ENCODE data around the gene PTPRQ. TPM values are rescaled to one million over a fixed set of nuclear protein-coding genes. Genes with fewer than 3 reads are reported as not detected.

PTPRQ gene
- total RNA-seq, 1 donor = 5.4 TPM

- H3K36me3 ChIP-seq (ENCODE audit: insufficient read depth, low read length) = no peaks in the 10 kb centered on the region
- peaks cover 2% of the 10 kb centered on the region for H3K27me3 ChIP-seq (ENCODE audit: insufficient read depth, low read length)
- no peaks in the 10 kb centered on the region for H4K20me1 ChIP-seq (ENCODE audit: insufficient read depth, low read length)
- TF ChIP-seq, protein P1, sequence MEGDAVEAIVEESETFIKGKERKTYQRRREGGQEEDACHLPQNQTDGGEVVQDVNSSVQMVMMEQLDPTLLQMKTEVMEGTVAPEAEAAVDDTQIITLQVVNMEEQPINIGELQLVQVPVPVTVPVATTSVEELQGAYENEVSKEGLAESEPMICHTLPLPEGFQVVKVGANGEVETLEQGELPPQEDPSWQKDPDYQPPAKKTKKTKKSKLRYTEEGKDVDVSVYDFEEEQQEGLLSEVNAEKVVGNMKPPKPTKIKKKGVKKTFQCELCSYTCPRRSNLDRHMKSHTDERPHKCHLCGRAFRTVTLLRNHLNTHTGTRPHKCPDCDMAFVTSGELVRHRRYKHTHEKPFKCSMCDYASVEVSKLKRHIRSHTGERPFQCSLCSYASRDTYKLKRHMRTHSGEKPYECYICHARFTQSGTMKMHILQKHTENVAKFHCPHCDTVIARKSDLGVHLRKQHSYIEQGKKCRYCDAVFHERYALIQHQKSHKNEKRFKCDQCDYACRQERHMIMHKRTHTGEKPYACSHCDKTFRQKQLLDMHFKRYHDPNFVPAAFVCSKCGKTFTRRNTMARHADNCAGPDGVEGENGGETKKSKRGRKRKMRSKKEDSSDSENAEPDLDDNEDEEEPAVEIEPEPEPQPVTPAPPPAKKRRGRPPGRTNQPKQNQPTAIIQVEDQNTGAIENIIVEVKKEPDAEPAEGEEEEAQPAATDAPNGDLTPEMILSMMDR (IDR thresholded peaks at IDR 0.05; ENCODE audit: extremely low read depth, low read depth, low read length) = no peak
- no peaks in the 10 kb centered on the region for H3K79me2 ChIP-seq (ENCODE audit: insufficient read depth, low read length)
- DNase-seq (ENCODE audit: insufficient read length, low spot score, missing footprints) = no peak
- no peak overlapping the region for H3K27ac ChIP-seq (ENCODE audit: low read depth, low read length)
- H3K4me2 ChIP-seq (ENCODE audit: insufficient read depth, low read length) = no peak overlapping the region
- no peak overlapping the region for H3K4me3 ChIP-seq (ENCODE audit: insufficient read depth, low read length)
- no peak overlapping the region for H2AFZ ChIP-seq (ENCODE audit: low read length)
- no peaks in the 10 kb centered on the region for H3K9me3 ChIP-seq (ENCODE audit: low read depth, low read length)
- H3K4me1 ChIP-seq (ENCODE audit: insufficient read depth, low read length) = peaks cover 23% of the 10 kb centered on the region
Measured at GRCh38 chr12:80704420-80704819, 260.4 kb downstream of the PTPRQ start.

GRCh38 chr12:80707126-80707829 lies 263.2 kb downstream of the PTPRQ start, which contains the start of gene MYF6:
TSS of gene MYF6 (plus strand) at chr12:80707634. CDS start at chr12:80707720, 86 bp downstream.
- H3K4me2 ChIP-seq (ENCODE audit: insufficient read depth, low read length) = peak within 1 kb of the TSS; percentile 80
- no peaks in the 10 kb centered on the region for H3K9me3 ChIP-seq (ENCODE audit: low read depth, low read length)
- peak within 1 kb of the TSS; percentile 94 for H2AFZ ChIP-seq (ENCODE audit: low read length)
- no peaks in the 10 kb centered on the region for H3K36me3 ChIP-seq (ENCODE audit: insufficient read depth, low read length)
- H3K27me3 ChIP-seq (ENCODE audit: insufficient read depth, low read length) = peaks cover 2% of the 10 kb centered on the region
- H3K27ac ChIP-seq (ENCODE audit: low read depth, low read length) = no peak within 1 kb of the TSS
- no peaks in the 10 kb centered on the region for H4K20me1 ChIP-seq (ENCODE audit: insufficient read depth, low read length)
- TF ChIP-seq, protein P1 (IDR thresholded peaks at IDR 0.05; ENCODE audit: extremely low read depth, low read depth, low read length) = no peak
- H3K4me1 ChIP-seq (ENCODE audit: insufficient read depth, low read length) = peaks cover 17% of the 10 kb centered on the region
- no peak for DNase-seq (ENCODE audit: insufficient read length, low spot score, missing footprints)
- H3K4me3 ChIP-seq (ENCODE audit: insufficient read depth, low read length) = peak within 1 kb of the TSS; percentile 57
- H3K79me2 ChIP-seq (ENCODE audit: insufficient read depth, low read length) = no peaks in the 10 kb centered on the region

DNA sequence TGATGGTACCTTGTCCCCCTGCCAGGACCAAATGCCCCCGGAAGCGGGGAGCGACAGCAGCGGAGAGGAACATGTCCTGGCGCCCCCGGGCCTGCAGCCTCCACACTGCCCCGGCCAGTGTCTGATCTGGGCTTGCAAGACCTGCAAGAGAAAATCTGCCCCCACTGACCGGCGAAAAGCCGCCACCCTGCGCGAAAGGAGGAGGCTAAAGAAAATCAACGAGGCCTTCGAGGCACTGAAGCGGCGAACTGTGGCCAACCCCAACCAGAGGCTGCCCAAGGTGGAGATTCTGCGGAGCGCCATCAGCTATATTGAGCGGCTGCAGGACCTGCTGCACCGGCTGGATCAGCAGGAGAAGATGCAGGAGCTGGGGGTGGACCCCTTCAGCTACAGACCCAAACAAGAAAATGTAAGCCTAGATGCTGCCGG lies 263.8 kb downstream of the PTPRQ start:
- H3K36me3 ChIP-seq (ENCODE audit: insufficient read depth, low read length) = no peaks in the 10 kb centered on the region
- no peak overlapping the region for H3K27ac ChIP-seq (ENCODE audit: low read depth, low read length)
- no peak overlapping the region for H2AFZ ChIP-seq (ENCODE audit: low read length)
- H3K4me2 ChIP-seq (ENCODE audit: insufficient read depth, low read length) = peak overlapping the region; percentile 80
- DNase-seq (ENCODE audit: insufficient read length, low spot score, missing footprints) = no peak
- H4K20me1 ChIP-seq (ENCODE audit: insufficient read depth, low read length) = no peaks in the 10 kb centered on the region
- peaks cover 2% of the 10 kb centered on the region for H3K27me3 ChIP-seq (ENCODE audit: insufficient read depth, low read length)
- TF ChIP-seq, protein P1 (IDR thresholded peaks at IDR 0.05; ENCODE audit: extremely low read depth, low read depth, low read length) = no peak
- H3K4me1 ChIP-seq (ENCODE audit: insufficient read depth, low read length) = peaks cover 11% of the 10 kb centered on the region
- no peak overlapping the region for H3K4me3 ChIP-seq (ENCODE audit: insufficient read depth, low read length)
- H3K79me2 ChIP-seq (ENCODE audit: insufficient read depth, low read length) = no peaks in the 10 kb centered on the region
- H3K9me3 ChIP-seq (ENCODE audit: low read depth, low read length) = no peaks in the 10 kb centered on the region

DNA sequence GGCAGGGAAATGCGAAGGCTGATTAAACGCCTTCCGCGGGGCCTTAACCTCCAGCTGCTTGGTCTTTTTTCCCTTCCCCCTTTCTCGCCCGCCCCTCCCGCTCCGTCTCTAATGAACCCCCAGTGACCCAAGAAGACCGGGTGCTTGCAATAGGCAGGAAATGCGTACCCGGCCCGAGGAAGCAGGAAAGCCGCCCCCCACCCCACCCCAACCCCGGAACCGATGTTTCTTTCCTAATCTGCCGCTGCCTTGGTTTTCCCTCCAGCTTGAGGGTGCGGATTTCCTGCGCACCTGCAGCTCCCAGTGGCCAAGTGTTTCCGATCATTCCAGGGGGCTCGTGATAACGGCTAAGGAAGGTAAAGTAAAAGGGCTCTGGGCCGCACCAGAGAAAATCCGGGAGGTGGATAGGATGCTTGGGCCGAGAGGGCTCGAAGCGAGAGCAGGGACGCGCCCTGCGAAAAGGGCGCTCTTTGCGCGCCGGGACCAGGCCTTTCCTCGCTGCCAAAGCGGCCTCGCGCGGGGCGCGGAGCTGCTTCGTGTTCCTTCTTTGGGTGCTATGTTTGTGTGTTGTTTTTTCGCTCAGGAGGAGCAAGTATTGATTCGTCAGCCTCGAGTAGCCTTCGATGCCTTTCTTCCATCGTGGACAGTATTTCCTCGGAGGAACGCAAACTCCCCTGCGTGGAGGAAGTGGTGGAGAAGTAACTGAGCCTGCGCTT lies 264.4 kb downstream of the PTPRQ start:
- peak; percentile 67 for DNase-seq (ENCODE audit: insufficient read length, low spot score, missing footprints)
- Histone ChIP-seq H3K4me3 (ENCODE audit: insufficient read depth, low read length) (peak overlapping the region; percentile 57), H3K27ac (ENCODE audit: low read depth, low read length) (no peak overlapping the region), H3K9me3 (ENCODE audit: low read depth, low read length) (no peaks in the 10 kb centered on the region), H2AFZ (ENCODE audit: low read length) (peak overlapping the region; percentile 94), H3K4me1 (ENCODE audit: insufficient read depth, low read length) (peaks cover 5% of the 10 kb centered on the region), H3K4me2 (ENCODE audit: insufficient read depth, low read length) (peak overlapping the region; percentile 80), H3K79me2 (ENCODE audit: insufficient read depth, low read length) (no peaks in the 10 kb centered on the region), H3K36me3 (ENCODE audit: insufficient read depth, low read length) (no peaks in the 10 kb centered on the region), H3K27me3 (ENCODE audit: insufficient read depth, low read length) (peaks cover 2% of the 10 kb centered on the region), H4K20me1 (ENCODE audit: insufficient read depth, low read length) (no peaks in the 10 kb centered on the region)
- TF ChIP-seq, protein P1 (IDR thresholded peaks at IDR 0.05; ENCODE audit: extremely low read depth, low read depth, low read length) = no peak
